AG04449 (cell line): ENCODE measurements around the gene KLC1.

Experiments
- CTCF ChIA-PET: fragments of 350-600 bp; formaldehyde crosslinking; extraction: SDS; loops from one replicate; lab custom pipeline; 2021; ENCODE audit warnings: antibody characterized with exemption; lab: Yijun Ruan, JAX
- POLR2A ChIA-PET: fragments of 400-600, 350-600 bp; formaldehyde crosslinking; extraction: SDS; loops from one replicate; lab custom pipeline; 2020; ENCODE audit warnings: antibody characterized with exemption, inconsistent platforms; lab: Yijun Ruan, JAX
- DNase-seq: peaks from one replicate; pipeline ENCODE4 v3.0.0-alpha.2; 2010; ENCODE audit warnings: low read depth, low spot score
- H3K4me3 ChIP-seq: 2 replicates; pipeline ENCODE4 v1.5.1; 2011; ENCODE audit warnings: low read depth, mild to moderate bottlenecking, control low read depth, low read length
- TF ChIP-seq, protein P1 (sequence below): IDR thresholded peaks from one replicate; pipeline ENCODE4 v1.5.1; 2011; ENCODE audit warnings: mild to moderate bottlenecking, moderate library complexity, low read length, control low read depth, inconsistent platforms; ENCODE audit not compliant: insufficient read depth; ENCODE audit errors: missing control alignments

KLC1 gene

DNA sequence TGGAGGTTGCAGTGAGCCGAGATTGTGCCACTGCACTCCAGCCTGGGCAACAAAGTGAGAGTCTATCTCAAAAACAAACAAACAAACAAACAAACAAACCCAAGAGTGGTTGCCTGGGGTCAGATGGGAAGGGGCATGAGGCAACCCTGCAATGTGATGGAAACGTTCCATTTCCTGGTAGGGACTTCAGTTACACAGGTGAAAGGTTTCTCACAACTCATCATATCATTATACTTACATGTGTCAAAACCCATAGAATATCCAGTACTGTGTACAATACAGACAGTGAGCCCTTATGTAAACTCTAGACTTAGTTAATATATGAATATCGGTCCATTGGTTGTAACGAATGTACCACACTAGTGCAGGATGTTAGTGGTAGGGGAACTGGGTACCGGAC lies 7.2 kb upstream of the KLC1 start:
- ChIA-PET CTCF (no interaction called here), POLR2A (no interaction called here)
- H3K4me3 ChIP-seq = no peak overlapping the region
- TF ChIP-seq, protein P1, sequence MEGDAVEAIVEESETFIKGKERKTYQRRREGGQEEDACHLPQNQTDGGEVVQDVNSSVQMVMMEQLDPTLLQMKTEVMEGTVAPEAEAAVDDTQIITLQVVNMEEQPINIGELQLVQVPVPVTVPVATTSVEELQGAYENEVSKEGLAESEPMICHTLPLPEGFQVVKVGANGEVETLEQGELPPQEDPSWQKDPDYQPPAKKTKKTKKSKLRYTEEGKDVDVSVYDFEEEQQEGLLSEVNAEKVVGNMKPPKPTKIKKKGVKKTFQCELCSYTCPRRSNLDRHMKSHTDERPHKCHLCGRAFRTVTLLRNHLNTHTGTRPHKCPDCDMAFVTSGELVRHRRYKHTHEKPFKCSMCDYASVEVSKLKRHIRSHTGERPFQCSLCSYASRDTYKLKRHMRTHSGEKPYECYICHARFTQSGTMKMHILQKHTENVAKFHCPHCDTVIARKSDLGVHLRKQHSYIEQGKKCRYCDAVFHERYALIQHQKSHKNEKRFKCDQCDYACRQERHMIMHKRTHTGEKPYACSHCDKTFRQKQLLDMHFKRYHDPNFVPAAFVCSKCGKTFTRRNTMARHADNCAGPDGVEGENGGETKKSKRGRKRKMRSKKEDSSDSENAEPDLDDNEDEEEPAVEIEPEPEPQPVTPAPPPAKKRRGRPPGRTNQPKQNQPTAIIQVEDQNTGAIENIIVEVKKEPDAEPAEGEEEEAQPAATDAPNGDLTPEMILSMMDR = no peak
- DNase-seq = no peak

DNA sequence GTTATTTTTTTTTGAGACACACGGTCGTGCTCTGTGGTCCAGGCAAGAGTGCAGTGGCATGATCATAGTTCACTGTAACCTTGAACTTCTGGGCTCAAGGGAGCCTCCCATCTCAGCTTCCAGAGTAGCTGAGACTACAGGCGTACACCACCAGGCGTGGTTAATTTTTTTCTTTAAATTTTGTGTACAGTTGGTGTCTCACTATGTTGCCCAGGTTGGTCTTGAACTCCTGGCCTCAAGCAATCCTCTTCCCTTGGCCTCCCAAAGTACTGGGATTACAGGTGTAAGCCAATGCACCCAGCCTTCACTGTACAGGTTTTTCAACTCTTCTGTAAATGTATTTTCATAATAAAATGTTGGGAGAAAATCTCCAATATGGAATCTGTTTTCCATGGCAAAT lies 5.7 kb upstream of the KLC1 start:
- ChIA-PET POLR2A (no interaction called here), CTCF (interaction anchor here (0.6 kb wide), 1 partner anchor 288 kb away, joined by 3 read pairs; no protein-coding TSS in a partner anchor)
- TF ChIP-seq, protein P1 = no peak
- DNase-seq = no peak
- H3K4me3 ChIP-seq = no peak overlapping the region

DNA sequence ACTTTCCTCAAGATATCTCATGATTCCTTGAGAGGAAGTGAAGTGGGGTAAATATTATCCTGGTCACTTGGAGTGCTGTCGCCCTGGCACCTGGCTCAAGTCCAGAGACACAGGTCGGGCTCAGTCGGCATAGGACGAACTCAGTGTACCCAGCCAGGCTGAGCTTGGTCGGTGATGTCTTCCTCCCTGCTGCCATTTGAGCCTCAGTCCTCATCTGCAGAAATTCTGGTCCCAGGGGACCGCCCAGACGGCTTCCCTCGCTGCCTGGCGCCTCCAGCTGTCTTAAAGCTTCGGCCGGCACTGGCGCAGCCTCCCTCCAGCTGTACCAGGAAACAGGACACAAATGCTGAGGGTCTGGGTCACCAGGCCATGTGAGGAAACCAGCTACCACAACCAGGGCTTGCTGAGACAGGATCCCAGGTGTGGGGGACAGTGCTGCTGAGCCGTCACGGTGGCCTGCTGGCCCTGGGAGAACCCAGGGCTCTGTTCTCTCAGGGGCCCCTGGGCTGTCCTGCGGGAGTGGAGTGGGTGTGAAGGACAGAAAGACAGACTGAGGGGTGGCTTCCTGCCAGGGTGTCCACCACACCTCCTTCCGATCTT lies 5.0 kb upstream of the KLC1 start:
- TF ChIP-seq, protein P1 = no peak
- ChIA-PET POLR2A (interaction anchor here (0.7 kb wide), 1 partner anchor 35 kb away, joined by 4 read pairs; no protein-coding TSS in a partner anchor), CTCF (interaction anchor here (0.8 to 1.2 kb wide), 2 partner anchors 11 to 13 kb away, joined by 3 to 5 read pairs; no protein-coding TSS in a partner anchor)
- DNase-seq = no peak
- H3K4me3 ChIP-seq = no peak overlapping the region

DNA sequence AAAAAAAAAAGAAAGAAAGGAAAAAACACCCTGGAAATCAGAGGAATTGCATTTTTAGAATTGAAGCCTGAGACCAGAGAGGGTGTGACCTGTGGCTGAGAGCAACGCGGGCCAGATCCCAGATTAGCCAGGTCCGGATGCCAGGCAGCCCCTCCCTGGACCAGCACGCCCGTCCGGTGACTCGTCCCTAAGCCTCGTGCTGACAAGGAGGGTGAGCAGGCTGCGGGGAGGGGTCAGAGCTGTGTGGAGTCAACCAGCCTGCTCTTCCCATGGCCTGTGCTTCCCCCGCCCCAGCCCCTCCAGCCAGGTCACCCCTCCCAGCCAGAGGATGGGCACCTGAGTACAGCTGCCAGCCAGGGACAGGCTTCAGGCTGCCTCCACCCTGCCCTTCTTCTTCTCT lies 4.2 kb upstream of the KLC1 start:
- no peak for DNase-seq
- TF ChIP-seq, protein P1 = no peak
- ChIA-PET CTCF (interaction anchor here (0.8 to 1.5 kb wide), 3 partner anchors 11 to 17 kb away, joined by 3 to 5 read pairs (median 3); no protein-coding TSS in a partner anchor), POLR2A (interaction anchor here (0.7 kb wide), 1 partner anchor 36 kb away, joined by 4 read pairs; no protein-coding TSS in a partner anchor)
- no peak overlapping the region for H3K4me3 ChIP-seq

DNA sequence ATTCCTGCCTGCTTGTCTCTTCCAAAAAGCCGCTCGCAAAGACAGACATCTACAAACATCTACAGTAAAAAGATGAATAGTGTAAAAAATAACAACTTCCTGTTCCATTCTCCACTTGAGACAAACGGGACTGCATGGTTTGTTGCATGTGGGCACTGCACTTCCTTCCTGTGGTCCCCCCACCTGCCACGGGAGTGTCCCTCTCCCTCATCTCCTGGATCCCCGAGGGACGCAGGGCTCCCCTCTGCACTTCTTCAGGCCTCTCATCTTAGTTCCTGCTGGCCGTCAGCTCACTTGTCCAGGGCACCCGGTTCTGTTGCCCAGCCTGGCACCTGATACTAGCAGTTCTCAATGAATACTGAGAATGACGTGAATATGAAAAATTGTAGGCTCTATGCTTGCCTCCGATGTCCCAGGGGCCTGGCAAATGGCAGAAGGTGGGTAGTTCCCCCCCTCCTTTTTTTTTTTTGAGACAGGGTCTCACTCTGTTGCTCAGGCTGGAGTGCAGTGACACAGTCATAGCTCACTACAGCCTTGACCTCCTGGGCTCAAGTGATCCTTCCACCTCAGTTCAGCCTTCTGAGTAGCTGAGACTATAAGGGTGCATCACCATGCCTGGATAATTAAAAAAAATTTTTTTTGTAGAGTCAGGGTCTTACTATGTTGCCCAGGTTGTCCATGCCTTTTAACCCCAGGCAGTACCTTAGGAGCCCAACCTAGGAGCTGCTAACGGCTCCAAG lies 3.5 kb upstream of the KLC1 start:
- POLR2A ChIA-PET = no interaction called here
- TF ChIP-seq, protein P1 = no peak
- no peak overlapping the region for H3K4me3 ChIP-seq
- DNase-seq = no peak
- CTCF ChIA-PET = interaction anchor here (1.2 to 1.5 kb wide), 3 partner anchors 8 to 18 kb away, joined by 3 to 5 read pairs (median 4); no protein-coding TSS in a partner anchor

DNA sequence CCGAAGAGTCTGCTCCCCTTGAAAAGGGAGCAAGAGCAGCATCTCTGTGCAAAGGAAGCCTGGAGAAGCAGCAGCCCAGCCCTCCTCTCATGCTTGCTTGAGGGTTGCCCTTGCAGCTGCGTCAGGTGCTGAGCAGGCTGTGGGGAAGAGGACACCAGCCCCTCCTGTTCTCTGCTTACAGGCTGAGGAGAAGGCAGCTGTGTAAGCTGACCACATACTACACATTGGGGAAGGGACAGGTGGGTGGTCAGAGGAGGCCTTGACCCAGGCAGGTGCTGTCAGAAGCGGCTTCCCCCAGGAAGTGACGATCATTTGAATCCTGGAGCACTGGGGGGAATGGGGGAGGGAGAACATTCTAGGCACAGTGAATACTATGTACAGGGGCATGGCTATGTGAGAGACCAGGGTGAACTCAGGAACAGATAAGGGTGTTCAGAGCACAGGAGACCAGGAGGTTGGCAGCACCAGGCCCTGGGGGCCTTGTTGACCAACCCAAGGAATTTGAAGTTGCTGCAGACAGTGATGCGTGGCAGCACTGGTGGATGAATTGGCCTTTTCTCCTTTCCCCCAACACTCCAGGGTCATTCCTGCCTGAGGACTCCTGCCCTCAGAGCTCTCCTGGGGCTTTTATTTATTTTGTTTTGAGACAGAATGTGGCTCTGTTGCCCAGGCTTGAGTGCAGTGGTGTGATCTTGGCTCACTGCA lies 2.7 kb upstream of the KLC1 start:
- ChIA-PET CTCF (interaction anchor here (1.4 kb wide), 1 partner anchor 9 kb away, joined by 4 read pairs; no protein-coding TSS in a partner anchor), POLR2A (no interaction called here)
- TF ChIP-seq, protein P1 = no peak
- no peak overlapping the region for H3K4me3 ChIP-seq
- DNase-seq = no peak
